ACC112 (cell line): ENCODE results near the gene SELENOI.
A peak's percentile ranks its signal among the peaks of the same experiment; 100 is the strongest.
"Not testable (repeated sequence)": the region's sequence is repeated elsewhere in the genome, so short reads cannot be mapped to it uniquely, and the experiment has no call there.

Experiments used
- H2AFZ ChIP-seq: fragments of 200-600 bp; sonication (generic); one replicate; pipeline ENCODE4 v1.6.0; 2017; ENCODE audit warnings: antibody characterized with exemption, low read length; ENCODE audit not compliant: unreplicated experiment
- H3K27ac ChIP-seq: fragments of 200-600 bp; sonication (generic); 2 replicates; pipeline ENCODE4 v1.5.1; 2014; ENCODE audit warnings: low read depth, mild to moderate bottlenecking, antibody characterized with exemption, low read length, moderate library complexity
- H3K27me3 ChIP-seq: fragments of 200-600 bp; sonication (generic); 2 replicates; pipeline ENCODE4 v1.6.1; 2014; ENCODE audit warnings: mild to moderate bottlenecking, antibody characterized with exemption, low read length, moderate library complexity, mixed read lengths; ENCODE audit not compliant: insufficient read depth
- H3K36me3 ChIP-seq: fragments of 200-600 bp; sonication (generic); 2 replicates; pipeline ENCODE4 v1.6.1; 2016; ENCODE audit warnings: mild to moderate bottlenecking, antibody characterized with exemption, low read length, moderate library complexity, mixed read lengths; ENCODE audit not compliant: insufficient read depth
- H3K4me1 ChIP-seq: fragments of 200-600 bp; sonication (generic); one replicate; pipeline ENCODE4 v1.6.1; 2016; ENCODE audit warnings: low read length, mixed read lengths; ENCODE audit not compliant: insufficient read depth, unreplicated experiment, control insufficient read depth
- H3K4me3 ChIP-seq: fragments of 200-600 bp; sonication (generic); 2 replicates; pipeline ENCODE4 v1.5.1; 2014; ENCODE audit warnings: mild to moderate bottlenecking, low read depth, low read length
- H3K79me2 ChIP-seq: fragments of 200-600 bp; sonication (generic); one replicate; pipeline ENCODE4 v1.6.0; 2016; ENCODE audit warnings: low read length; ENCODE audit not compliant: control insufficient read depth, unreplicated experiment, insufficient read depth

SELENOI gene

DNA sequence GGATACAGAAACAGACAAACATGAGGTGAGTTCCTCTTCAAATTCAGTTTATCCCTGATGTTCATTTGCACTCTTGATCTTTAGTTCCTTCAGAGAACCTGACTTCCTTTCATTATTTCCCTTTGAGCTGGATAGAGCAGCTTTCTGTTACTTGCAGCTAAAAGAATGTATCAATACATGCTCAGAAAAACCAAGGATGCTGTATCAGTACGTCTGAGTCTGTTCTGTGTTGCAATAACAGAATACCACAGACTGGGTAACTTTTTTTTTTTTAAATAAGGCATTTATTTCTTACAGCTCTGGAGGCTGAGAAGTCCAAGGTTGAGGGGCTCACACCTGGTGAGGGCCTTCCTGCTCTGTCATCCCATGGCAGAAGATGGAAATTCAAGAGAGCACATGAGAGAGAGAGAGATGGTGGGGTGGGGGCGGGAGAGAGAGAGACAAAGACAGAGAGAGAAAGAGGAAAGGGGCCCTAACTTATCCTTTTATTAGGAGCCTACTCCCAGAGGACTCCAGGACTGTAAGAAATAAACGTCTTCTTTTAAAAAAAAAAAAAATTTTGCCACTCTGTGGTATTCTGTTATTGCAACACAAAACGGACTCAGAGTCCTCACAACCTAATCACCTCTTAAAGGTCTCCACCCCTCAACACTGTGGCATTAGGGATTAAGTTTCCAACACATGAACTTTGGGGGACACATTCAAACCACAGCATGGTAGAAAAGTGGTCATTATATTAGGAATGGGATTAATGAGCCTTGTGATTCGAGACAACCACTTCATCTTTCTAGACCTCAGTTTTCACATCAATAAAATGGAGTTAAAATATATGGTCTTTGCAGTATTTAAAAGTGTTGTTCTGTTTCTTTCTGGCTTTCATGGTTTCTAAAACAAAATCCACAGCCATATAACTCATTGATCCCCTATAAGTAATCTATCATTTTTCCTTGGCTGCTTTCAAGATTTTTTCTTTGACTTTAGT, 18.4 kb upstream of the SELENOI start:
- Histone ChIP-seq H3K4me3 (0 out of 2 replicates have a peak overlapping the region, but pooled peaks have one; percentile 21), H3K27me3 (no peaks in the 10 kb centered on the region), H2AFZ (peak overlapping the region; percentile 70), H3K4me1 (peaks cover 27% of the 10 kb centered on the region), H3K27ac (peak overlapping the region; percentile 78), H3K79me2 (no peaks in the 10 kb centered on the region), H3K36me3 (no peaks in the 10 kb centered on the region)

DNA sequence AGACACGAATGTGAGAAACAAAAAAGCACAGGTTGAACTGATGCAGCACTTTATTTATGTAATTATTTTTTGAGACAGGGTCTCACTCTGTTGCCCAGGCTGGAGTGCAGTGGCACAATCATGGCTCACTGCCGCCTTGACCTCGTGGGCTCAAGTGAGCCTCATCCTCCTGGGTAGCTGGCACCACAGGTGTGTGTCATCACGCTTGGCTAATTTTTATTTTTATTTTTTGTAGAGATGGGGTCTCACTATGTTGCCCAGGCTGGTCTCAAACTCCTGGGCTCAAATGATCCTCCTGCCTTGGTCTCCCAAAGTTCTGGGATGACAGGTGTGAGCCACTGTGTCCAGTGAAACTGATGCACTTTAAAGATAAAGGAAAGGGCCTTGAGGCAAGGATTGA, 16.9 kb upstream of the SELENOI start:
- H2AFZ ChIP-seq, H3K27ac ChIP-seq: not testable (repeated sequence)

DNA sequence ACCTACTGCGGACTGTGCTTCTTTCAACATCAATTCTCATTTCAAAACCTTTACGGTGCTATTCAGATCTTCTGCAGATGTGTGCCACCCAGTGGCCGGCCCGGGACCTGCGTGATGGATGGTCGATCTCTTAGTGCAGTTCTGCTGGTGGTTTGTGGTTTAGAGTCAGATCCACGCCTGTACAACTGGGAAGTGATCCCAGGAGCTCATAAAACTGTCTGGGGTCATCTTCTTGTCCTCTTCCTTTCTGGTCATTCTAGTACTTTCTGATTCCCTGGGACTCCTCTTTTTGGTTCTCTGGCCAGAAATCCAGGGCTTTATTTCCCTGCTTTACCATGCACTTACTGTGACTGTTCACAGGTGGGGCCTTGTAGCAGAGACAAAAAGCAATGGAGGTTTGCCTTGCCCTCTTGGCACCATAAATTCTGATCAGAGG, 15.8 kb upstream of the SELENOI start:
- no peak overlapping the region for H2AFZ ChIP-seq
- no peaks in the 10 kb centered on the region for H3K36me3 ChIP-seq
- H3K4me1 ChIP-seq: peaks cover 28% of the 10 kb centered on the region
- H3K79me2 ChIP-seq: no peaks in the 10 kb centered on the region
- no peak overlapping the region for H3K4me3 ChIP-seq
- no peaks in the 10 kb centered on the region for H3K27me3 ChIP-seq
- H3K27ac ChIP-seq: no peak overlapping the region

More for the DNA sequence above, 16.9 kb upstream of the SELENOI start:
- not testable (repeated sequence) for H3K36me3 ChIP-seq, H3K79me2 ChIP-seq, H3K4me3 ChIP-seq, H3K27me3 ChIP-seq
- peaks cover 27% of the 10 kb centered on the region for H3K4me1 ChIP-seq

DNA sequence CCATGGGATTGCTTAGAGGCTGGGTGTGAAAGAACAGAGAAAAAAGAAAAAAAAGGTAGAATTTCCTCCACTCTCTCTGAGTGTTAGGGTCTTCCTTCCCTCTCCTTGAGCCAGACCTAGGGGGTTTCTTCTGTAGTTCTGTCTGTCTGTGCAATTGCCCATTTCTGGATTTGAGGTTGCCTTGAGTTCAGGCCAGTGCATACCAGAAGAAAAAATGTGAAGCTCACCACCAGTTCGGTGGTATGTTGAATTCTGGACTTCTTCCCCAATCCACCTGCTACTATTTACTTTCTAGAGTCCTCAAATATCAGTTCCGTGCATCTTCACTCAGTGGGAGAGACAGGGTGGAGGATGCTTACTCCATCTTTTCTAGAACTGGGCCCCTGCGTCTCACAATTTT, 15.3 kb upstream of the SELENOI start:
- Histone ChIP-seq H3K27ac (no peak overlapping the region), H3K4me3 (no peak overlapping the region), H3K36me3 (no peaks in the 10 kb centered on the region), H3K4me1 (peaks cover 27% of the 10 kb centered on the region), H2AFZ (no peak overlapping the region), H3K79me2 (no peaks in the 10 kb centered on the region), H3K27me3 (no peaks in the 10 kb centered on the region)

DNA sequence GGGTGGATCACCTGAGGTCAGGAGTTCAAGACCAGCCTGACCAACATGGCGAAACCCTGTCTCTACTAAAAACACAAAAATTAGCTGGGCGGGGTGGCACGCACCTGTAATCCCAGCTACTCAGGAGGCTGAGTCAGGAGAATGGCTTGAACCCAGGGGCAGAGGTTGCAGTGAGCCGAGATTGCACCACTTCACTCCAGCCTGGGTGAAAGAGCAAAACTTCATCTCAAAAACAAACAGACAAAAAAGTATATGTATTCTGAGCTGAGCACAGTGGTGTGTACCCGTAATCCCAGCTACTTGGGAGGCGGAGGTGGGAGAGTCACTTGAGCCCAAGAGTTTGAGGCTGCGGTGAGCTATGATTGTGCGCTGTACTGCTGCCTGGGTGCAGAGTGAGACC, 14.6 kb upstream of the SELENOI start:
- H3K79me2 ChIP-seq, H3K27me3 ChIP-seq, H2AFZ ChIP-seq, H3K36me3 ChIP-seq, H3K27ac ChIP-seq, H3K4me3 ChIP-seq: not testable (repeated sequence)
- peaks cover 20% of the 10 kb centered on the region for H3K4me1 ChIP-seq

GRCh38 chr2:26333293-26333692, 12.7 kb upstream of the SELENOI start:
- H3K27me3 ChIP-seq: no peaks in the 10 kb centered on the region
- H3K4me3 ChIP-seq: no peak overlapping the region
- no peaks in the 10 kb centered on the region for H3K36me3 ChIP-seq
- H3K79me2 ChIP-seq: no peaks in the 10 kb centered on the region
- no peak overlapping the region for H3K27ac ChIP-seq
- no peak overlapping the region for H2AFZ ChIP-seq
- peaks cover 3% of the 10 kb centered on the region for H3K4me1 ChIP-seq

DNA sequence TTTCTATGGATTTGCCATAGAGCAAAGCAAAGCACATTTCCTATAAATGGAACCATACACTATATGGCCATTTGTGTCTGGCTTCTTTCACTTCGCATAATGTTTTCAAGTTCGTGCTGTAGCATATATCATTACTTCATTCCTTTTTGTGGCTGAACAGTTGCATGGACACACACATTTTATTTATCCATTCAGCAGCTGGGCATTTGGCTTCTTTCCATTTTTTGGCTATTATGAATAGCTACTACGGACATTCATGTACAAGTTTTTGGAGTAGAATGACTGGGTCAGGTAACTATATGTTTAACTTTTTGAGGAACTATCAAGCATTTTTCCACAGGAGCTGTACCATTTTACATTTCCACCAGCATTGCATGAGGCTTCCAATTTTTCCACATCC, 10.7 kb upstream of the SELENOI start:
- H3K79me2 ChIP-seq: no peaks in the 10 kb centered on the region
- H2AFZ ChIP-seq: no peak overlapping the region
- no peaks in the 10 kb centered on the region for H3K36me3 ChIP-seq
- peak overlapping the region; percentile 24; the same call in 1 of the 2 replicates for H3K4me3 ChIP-seq
- H3K27ac ChIP-seq: no peak overlapping the region
- H3K4me1 ChIP-seq: peaks cover 3% of the 10 kb centered on the region
- no peaks in the 10 kb centered on the region for H3K27me3 ChIP-seq

GRCh38 chr2:26336719-26337118, 9.2 kb upstream of the SELENOI start:
- Histone ChIP-seq H3K36me3 (no peaks in the 10 kb centered on the region), H3K27me3 (no peaks in the 10 kb centered on the region), H3K27ac (no peak overlapping the region), H2AFZ (no peak overlapping the region), H3K79me2 (no peaks in the 10 kb centered on the region), H3K4me1 (peaks cover 3% of the 10 kb centered on the region), H3K4me3 (no peak overlapping the region)

GRCh38 chr2:26337298-26337697, 8.6 kb upstream of the SELENOI start:
- no peak overlapping the region for H3K4me3 ChIP-seq
- no peaks in the 10 kb centered on the region for H3K79me2 ChIP-seq

DNA sequence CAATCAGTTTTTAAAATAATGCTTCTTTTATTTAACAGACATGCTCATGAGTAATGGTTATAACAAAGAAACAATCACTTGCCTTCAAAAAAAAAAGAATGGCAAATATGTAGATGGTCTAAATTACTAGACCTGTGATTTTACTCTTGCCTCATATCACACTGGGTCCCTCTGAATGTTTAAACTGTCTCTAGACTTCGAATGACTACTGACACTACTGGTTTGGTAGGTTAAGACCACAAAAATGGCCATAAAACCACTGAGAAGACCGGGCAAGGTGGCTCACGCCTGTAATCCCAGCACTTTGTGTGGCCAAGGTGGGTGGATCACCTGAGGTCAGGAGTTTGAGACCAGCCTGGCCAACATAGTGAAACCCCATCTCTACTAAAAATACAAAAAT, 5.1 kb upstream of the SELENOI start:
- no peaks in the 10 kb centered on the region for H3K36me3 ChIP-seq
- H2AFZ ChIP-seq: no peak overlapping the region
- H3K27me3 ChIP-seq: no peaks in the 10 kb centered on the region
- peaks cover 17% of the 10 kb centered on the region for H3K4me1 ChIP-seq
- H3K79me2 ChIP-seq: peaks cover 19% of the 10 kb centered on the region
- no peak overlapping the region for H3K4me3 ChIP-seq
- no peak overlapping the region for H3K27ac ChIP-seq

More at GRCh38 chr2:26337298-26337697, 8.6 kb upstream of the SELENOI start:
- Histone ChIP-seq H3K27me3 (no peaks in the 10 kb centered on the region), H3K4me1 (peaks cover 3% of the 10 kb centered on the region), H3K27ac (no peak overlapping the region), H3K36me3 (no peaks in the 10 kb centered on the region), H2AFZ (no peak overlapping the region)
